DMS114 treated with DMSO at 0.1 percent for 48 hours (cell line): ENCODE results near the gene PTGDS.

ENCODE experiments used
- DNase-seq: peaks from one replicate; lab custom pipeline; 2025; ENCODE audit not compliant: unreplicated experiment; lab: John Stamatoyannopoulos, UW

Gene PTGDS

DNA sequence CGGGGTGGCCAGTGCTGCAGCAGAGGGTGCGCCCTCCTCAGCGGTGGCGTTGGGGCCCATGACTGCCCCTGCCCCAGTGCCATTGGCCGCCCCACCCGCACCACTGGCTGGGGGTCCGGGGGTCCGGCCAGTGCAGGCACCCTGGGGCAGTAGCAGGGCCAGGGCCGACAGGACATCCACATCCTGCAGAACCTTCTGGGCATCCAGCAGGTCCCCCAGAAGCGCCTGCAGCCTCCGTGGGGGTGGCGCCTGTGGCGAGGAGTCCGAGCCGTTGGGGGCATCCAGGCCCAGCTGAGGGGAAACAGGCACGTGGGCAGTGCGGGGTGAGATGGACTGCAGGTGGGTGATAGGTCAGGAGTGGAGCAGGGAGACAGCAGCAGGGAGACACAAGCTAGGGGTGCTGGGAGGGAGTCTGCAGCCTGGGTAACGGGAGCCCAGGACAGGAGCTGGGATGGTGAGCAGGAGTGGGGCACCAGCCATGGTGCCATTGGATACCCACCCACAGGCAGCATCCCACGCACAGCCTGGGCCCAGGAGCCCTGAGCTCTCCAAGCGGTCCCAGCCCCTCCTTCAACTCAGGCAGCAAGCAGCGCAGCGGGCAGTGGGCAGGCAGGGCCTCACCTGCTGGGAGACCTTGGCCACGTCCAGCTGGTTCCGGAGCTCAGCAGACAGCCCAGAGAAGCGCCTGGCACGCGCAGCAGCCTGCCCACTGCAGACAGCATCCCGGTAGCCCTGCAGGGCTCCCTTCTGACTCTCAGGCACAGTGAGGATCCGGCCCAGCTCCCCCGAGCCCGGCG lies 43.7 kb downstream of the PTGDS start:
- DNase-seq: no peak

DNA sequence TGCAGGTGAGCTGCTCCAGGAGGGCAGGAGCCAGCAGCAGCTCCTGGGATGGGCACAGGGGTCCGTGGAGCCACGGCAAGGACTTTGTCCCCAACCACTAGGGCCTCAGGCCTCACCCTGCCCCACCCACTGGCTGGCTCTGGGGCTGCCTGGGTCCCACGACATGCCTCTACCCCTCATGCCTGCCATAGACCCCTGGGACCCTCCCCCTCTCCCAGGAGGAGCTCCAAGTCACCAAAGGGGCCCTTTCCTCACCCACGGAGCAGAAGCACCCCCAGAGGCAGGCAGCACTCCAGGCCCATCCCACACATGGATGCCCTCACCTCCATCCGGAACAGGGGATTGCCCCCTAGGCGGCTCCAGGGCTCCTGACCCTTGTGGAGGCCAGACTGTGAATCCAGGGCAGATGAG lies 44.3 kb downstream of the PTGDS start:
- DNase-seq: no peak

DNA sequence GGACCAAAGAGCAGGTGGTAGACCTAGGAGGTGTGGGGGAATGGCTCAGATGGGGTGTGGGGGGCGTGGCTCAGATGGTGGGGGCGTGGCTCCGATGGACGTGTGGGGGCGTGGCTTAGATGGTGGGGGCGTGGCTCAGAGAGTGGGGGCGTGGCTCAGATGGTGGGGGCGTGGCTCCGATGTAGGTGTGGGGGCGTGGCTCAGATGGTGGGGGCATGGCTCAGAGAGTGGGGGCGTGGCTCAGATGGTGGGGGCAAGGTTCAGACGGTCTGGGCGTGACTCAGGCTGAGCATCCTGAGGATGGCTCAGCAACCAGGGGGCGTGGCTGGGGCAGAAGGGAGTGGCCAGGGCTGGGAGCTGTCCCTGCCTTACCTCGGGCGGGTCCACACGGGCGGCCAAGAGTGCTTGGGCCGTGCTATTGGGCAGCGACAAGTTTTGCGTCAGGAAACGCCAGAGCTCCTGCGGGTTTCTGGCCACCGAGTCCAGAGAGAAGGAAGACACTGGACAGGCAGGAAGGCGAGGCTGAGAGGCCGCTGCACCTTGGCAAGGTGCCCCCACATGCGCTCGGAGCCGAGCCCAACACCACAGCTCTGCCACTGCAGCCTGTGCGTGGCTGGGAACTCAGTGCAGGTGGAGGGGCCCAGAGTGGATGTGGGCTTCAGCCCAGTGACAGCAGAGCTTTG lies 44.8 kb downstream of the PTGDS start:
- no peak for DNase-seq

DNA sequence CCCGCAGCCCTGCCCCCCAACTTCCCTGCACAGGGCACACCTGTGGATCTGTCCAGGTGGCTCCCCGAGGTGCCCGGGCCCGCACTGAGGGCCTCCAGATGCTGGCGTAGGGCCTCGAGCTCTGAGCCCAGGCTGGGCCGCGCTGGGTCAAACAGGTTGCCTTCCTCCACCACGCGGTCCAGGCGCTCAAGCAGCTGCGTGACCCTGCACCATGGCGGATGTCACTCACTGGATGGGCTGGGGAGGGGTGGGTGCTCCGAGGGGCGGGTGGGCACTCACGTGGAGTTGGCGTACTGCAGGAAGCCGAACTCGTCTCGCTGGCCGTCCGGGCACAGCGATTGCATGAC lies 45.3 kb downstream of the PTGDS start:
- no peak for DNase-seq

DNA sequence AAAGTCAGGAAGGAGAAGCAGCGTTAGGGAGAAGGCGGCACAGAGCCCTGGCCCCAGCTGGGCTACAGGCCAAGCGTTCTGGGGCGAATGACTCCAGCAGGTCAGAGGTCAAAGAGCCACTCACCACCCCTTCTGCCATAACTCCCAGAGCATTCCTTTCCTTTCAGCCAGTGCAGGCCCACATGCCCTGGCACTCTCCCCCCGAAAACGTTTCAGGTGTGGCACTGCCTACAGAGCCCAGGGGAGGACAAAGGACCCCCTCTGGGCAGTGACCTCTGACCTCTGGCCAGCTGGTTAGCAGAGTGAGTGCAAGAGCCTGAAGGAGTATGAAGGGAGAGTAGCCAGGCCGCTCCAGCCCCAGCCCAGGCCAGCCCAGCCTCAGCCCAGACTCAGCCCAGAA lies 45.9 kb downstream of the PTGDS start:
- DNase-seq: no peak

DNA sequence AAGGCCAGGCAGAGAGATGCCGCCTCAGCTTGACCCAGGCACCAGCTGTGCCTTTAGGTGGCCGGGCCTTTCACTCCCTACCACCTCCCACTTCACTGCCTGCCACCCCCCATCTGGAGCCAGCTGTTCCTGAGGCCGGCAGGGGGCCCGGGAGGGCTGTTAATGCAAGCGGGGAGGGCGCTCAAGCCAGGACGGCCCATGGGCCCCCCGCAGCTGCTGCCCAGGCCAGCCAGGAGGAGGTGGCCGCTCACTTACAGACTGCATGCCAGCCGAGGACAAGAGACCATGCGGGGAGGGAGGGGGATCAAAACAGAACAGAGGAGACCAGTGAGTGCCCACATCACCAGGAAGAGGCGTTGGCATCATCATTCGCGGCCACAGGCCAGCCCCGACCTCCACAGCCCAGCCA lies 46.3 kb downstream of the PTGDS start:
- DNase-seq: no peak

DNA sequence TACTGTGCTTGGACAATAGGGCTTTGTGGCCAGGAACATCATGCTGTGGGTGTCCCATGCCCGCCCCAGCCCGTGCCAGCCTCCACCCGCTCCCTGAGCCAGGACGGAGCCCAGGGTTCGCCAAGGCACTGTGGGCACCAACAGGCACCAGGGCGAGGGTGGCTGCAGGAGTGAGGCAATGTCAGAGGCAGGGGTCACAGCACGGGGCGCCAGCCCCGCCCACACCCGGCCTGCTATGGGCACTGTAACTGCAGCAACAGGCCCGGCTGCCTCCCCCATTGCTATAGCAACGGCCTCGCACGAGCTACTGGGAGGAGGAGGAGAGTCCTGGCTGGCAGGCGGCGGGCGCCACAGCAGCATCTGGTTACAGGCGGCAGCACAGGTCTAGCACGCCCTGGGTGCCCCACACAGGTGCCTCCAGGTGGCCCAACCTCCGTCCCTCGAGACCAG lies 48.2 kb downstream of the PTGDS start:
- no peak for DNase-seq

DNA sequence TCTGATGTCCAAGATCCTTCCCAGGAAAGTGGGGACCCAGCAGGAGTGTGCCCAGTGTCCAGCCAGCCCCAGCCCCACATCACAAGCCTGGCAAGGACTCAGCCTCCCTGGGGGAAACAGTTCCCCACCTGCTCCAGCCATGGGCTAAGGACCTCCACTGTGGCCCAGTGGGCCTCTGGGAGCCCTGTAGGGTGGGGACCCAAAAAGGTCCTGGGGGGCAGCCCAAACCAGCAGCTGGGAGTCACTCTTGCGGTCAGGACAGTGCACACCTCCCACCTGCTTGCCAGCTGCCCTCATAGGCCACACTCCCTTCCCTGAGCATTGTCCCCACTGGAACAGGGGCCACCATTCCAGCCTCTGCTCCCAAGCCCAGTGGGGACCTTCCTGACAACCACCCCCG lies 49.1 kb downstream of the PTGDS start:
- no peak for DNase-seq

DNA sequence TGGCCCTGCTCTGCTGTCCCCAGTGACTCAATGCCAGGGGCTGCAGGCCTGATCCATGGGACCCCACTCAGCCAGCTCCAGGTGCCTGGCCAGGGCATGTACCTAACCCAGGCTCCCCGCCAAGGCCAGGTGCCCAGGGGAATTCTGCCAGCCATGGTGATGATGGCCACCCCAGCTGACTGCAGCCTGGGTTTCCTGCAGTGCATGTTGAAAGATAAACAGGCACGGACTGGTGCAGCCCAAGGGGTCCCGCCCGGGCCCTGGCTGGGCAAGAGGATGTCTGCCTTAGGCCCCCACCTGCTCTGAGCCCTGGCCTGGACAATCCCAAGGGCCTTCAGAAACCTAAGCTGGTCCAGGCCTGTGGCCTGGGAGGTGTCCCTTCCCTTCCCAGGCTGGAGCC lies 49.5 kb downstream of the PTGDS start:
- no peak for DNase-seq

DNA sequence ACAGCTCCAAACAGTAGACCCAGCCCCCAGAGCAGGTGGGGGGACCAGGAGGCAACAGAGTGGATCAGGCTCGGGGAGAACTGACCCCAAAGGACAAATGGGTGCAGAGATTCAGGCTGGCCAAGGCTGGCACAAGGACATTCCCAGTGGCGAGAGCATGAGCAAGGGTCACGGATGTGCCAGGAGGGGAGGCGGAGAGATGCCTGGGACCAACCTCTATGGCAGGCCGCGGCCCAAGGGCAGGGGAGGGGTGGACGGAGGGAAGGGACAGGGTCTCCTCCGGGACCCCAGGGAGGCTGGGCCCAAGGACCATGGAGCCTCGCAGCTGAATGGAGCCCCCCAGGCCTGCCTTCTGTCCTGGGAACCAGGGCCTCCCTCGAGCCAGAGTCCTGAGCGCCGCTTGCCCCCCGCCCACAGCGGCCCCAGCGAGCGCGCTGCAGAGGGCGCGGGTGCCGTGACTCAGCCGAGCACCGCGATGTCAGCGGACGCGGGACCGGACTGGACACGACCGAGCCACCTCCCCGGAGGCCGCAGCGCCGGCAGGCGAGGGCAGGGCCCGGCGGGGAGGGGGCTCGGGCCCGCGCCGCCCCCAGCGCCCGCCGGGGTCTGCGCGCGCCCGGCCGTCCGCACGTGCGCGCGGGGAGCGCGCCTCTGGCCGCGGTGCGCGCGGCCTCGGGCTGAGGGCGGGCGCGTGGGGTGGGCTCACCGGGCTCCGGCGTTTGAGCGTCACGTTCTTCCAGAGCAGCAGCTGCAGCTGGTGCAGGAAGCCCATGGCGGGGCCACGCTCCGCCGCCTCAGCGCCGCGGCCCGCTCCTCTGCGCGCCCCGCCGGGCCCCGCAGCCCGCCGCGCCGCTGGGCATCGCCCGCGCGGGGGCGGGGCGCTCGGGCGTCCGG lies 50.3 kb downstream of the PTGDS start, which contains the start of gene ABCA2:
Gene ABCA2, minus strand, starts transcription at position 869 of the 894 bp plus-strand sequence. Its CDS starts 97 bp downstream, at position 772.
- DNase-seq: no peak

DNA sequence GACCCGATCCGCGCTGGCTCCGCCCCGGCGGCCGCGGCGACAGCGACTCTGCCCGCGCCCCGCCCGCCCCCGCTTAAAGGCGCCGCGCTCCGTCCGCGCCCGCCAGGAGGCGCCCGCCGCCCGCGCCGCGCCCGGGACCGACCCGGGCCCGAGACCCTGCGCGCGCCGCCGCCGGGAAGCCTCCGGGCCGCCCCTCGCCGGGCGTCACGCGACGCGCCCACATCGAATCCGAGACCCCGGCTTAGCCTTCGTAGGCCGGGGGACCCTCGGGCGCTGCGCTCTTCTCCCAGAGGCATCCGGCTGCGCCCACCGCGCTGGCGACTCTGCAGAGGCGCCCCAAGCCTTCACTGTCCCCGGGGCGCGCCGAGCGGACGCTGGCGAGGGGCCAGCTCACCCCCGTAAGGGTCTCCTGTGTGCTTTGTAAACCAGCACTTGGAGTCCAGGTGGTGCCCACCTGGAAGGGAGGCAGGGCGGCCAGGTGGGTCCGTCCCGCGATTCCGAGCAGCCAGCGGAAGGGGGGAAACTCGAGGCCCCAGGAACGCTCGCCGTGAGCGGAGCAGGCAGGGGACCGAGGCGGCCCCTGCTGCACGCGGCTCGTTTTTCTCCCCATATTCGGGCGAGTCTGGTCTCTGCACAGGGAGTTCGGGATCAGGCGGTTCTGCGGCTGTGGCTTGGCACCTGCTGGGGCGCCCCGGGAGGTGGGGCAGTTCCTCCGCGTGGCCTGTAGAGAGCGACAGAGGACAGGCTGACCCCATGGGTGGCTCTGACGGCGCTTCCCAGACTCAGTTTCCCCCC lies 51.2 kb downstream of the PTGDS start:
- DNase-seq: no peak

DNA sequence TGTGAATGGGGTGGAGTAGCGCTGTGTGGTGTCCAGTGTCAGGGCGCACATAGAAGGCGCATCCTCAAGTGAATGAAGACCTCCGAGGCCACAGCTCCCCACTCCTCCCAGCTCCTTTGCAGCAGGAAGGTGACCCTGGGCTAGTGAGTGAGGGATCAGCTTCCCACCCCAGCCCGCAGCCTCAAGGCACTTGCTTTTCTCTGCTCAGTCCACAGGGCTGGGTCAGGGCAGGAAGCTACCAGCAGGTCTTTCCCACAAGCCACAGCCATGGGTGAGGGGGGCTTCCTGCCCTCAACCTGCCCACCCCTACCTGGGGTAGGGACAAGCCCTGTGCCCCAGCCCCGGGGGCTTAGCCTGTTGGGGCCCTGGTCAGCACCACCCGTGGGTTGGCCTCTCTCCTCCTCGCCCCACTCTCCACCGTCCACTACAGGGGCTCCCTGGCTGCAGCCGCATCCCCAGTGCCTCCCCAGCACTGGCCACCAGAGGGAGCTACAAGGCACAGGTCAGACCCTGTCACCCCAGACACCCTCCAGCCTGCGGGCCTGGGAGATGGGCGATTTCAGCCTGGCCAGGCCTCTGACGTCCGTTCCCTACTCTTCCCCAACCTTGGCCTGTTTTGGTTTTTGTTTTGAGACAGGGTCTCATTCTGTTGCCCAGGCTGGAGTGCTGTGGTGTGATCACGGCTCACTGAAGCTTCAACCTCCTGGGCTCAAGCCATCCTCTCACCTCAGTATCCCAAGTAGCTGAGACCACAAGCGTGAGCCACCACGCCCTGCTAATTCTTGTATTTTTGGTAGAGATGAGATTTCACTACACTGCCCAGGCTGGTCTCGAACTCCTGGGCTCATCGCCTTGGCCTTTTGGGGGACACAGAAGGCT lies 52.0 kb downstream of the PTGDS start:
- DNase-seq: peak; percentile 18

DNA sequence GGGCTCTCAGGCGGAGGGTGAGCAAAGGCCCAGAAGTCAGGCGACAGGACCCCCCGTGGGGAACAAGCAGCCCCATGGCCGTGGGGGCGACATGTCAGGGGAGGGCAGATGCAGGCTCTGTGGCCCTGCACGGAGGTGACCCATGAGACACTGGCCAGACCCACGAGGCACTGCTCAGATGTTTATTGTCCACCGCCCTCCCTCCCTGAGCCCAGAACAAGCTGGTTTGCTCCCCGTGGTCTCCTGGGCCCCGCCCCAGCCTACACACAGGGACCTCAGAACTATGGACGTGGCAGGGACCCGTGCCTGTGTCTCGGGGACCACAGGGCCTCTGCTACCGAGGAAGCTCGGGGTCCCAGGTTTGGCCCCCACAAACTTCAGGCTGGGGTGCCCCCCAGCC lies 52.7 kb downstream of the PTGDS start:
- DNase-seq: no peak

DNA sequence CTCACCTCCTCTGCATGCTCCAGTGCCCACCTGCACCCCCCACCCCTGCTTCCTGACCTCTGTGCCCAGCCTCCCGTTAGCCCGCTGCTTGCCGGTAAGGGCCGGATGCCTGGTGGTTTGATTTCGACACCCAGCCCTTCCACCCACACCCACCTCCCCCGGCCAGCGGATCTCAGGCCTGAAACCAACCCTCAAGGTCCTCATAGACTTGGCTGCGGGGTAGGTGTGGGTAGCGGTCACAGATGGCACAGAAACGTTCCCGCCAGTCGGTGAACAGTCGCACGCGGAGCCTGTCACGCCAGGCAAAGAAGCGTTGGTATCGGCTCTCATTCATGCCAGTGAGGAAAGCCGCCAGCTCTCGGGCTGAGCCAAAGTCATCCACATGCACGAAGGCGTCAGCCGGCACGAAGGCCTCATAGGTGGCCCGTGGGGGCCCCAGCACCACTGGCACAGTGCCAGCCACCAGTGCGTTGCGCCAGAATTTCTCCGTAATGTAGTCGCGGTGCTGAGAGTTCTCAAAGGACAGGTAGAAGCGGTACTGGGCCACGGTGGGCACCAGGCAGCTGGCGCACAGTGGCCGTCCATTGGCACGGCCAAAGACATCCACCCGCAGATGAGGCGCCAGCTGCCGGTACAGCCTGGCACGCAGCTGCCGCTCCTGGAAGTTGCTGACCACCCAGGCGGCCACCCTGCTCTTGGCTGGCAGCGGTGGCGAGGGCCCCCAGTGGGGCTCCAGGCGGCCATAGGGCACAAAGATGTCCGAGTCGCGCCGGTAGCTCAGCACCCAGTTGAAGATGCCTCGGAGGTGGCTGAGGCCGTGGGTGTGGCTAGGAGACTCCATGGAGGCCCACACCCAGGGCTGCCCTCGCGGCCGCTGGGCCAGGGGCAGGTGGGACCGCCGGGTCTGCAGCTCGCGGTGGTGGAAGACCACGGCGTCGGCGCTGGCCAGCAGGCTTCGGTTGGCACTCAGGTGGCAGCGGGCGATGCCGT lies 53.5 kb downstream of the PTGDS start:
- no peak for DNase-seq
